CD4-positive, alpha-beta T cell treated with Interleukin-4 for 1 hour (primary cell): ENCODE results near the gene DMRTC2.

Experiments used
- DNase-seq, 2 donors: peaks; one replicate each; pipeline ENCODE4 v3.0.0-alpha.2; 2020 to 2022

DMRTC2 gene

GRCh38 chr19:41892173-41892902, 47.5 kb downstream of the DMRTC2 start:
- DNase-seq, result no peak

- peak in 1 of 2 donors; percentile 24 for DNase-seq
These were observed 49.1 kb downstream of the DMRTC2 start for GRCh38 chr19:41893899-41894298.

- DNase-seq, result no peak
These were observed 49.5 kb downstream of the DMRTC2 start for GRCh38 chr19:41894350-41894749.

- DNase-seq, result no peak
These were observed 51.1 kb downstream of the DMRTC2 start for GRCh38 chr19:41895745-41896580.

- DNase-seq, result no peak
These were observed 51.7 kb downstream of the DMRTC2 start for GRCh38 chr19:41896581-41896942.

- no peak for DNase-seq
These were observed 52.3 kb downstream of the DMRTC2 start for GRCh38 chr19:41897181-41897580.

- DNase-seq, result no peak
These were observed 53.0 kb downstream of the DMRTC2 start for GRCh38 chr19:41897820-41898219.

- no peak for DNase-seq
These were observed 53.4 kb downstream of the DMRTC2 start for GRCh38 chr19:41898235-41898634.
